ENCODE results near the gene GPR137C.

DNA sequence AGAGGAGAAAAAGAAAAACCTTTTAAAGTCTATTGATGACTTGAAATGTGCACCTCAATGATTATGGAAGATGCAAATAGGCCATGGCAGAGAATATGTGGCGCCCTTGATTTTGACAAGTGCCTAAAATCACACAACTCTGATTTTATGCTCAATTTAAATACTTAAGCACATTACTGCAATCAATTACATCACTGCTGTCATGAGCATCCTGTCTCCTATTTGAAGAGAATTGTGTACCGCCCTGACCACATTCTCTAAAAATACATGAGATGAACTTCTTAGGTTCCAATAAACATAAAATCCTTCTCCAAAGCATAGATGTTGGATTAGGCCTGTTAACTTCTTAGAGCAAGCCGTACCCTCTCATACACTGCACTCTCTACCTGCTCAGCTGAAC lies 2.0 kb upstream of the GPR137C start:
- TF ChIP-seq, protein P1, sequence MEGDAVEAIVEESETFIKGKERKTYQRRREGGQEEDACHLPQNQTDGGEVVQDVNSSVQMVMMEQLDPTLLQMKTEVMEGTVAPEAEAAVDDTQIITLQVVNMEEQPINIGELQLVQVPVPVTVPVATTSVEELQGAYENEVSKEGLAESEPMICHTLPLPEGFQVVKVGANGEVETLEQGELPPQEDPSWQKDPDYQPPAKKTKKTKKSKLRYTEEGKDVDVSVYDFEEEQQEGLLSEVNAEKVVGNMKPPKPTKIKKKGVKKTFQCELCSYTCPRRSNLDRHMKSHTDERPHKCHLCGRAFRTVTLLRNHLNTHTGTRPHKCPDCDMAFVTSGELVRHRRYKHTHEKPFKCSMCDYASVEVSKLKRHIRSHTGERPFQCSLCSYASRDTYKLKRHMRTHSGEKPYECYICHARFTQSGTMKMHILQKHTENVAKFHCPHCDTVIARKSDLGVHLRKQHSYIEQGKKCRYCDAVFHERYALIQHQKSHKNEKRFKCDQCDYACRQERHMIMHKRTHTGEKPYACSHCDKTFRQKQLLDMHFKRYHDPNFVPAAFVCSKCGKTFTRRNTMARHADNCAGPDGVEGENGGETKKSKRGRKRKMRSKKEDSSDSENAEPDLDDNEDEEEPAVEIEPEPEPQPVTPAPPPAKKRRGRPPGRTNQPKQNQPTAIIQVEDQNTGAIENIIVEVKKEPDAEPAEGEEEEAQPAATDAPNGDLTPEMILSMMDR (IDR thresholded peaks at IDR 0.05), result no peak
- TF ChIP-seq POLR2A (IDR thresholded peaks at IDR 0.05), result no peak
